GM12891 (cell line): ENCODE data around the gene RHOXF2.
"Not testable (repeated sequence)": the region's sequence is repeated elsewhere in the genome, so short reads cannot be mapped to it uniquely, and the experiment has no call there.

ENCODE experiments used
- DNase-seq: peaks from one replicate; pipeline ENCODE4 v3.0.0; 2011; ENCODE audit warnings: low spot score; ENCODE audit not compliant: insufficient read length
- FAIRE-seq: peaks from 2 replicates; lab custom pipeline; 2011; peaks lifted over from hg19 to GRCh38; lab: Jason Lieb, UNC
- PAX5 ChIP-seq: IDR thresholded peaks from 2 replicates; pipeline ENCODE4 v1.6.1; 2011; ENCODE audit warnings: low read length, moderate library complexity, mild to moderate bottlenecking; ENCODE audit not compliant: insufficient read depth, severe bottlenecking
- POLR2A ChIP-seq: IDR thresholded peaks from 2 replicates; pipeline ENCODE4 v1.6.1; 2011; ENCODE audit warnings: low read depth, low read length, control low read depth
- POLR2AphosphoS5 ChIP-seq: IDR thresholded peaks from 2 replicates; pipeline ENCODE4 v1.6.1; 2011; ENCODE audit warnings: low read depth, low read length, control low read depth
- POU2F2 ChIP-seq: IDR thresholded peaks from 2 replicates; pipeline ENCODE4 v1.6.1; 2011; ENCODE audit warnings: low read depth, mild to moderate bottlenecking, control low read depth, low read length, moderate library complexity
- SPI1 ChIP-seq: IDR thresholded peaks from 2 replicates; pipeline ENCODE4 v1.6.1; 2011; ENCODE audit warnings: low read depth, low read length, control low read depth
- TAF1 ChIP-seq: IDR thresholded peaks from 2 replicates; pipeline ENCODE4 v1.6.1; 2011; ENCODE audit warnings: low read depth, low read length, control low read depth

RHOXF2 gene

GRCh38 chrX:120144178-120144844 is 14.1 kb upstream of the RHOXF2 start:
- no peak for DNase-seq
- FAIRE-seq: no peak
- TF ChIP-seq TAF1: no peak
- no peak for TF ChIP-seq POU2F2
- no peak for TF ChIP-seq POLR2AphosphoS5
- no peak for TF ChIP-seq SPI1
- no peak for TF ChIP-seq POLR2A
- no peak for TF ChIP-seq PAX5

- TF ChIP-seq POU2F2: no peak
- TF ChIP-seq PAX5: no peak
- no peak for TF ChIP-seq POLR2A
- no peak for TF ChIP-seq POLR2AphosphoS5
- no peak for DNase-seq
- FAIRE-seq: no peak
Measured at GRCh38 chrX:120145295-120145925, 13.0 kb upstream of the RHOXF2 start.

DNA sequence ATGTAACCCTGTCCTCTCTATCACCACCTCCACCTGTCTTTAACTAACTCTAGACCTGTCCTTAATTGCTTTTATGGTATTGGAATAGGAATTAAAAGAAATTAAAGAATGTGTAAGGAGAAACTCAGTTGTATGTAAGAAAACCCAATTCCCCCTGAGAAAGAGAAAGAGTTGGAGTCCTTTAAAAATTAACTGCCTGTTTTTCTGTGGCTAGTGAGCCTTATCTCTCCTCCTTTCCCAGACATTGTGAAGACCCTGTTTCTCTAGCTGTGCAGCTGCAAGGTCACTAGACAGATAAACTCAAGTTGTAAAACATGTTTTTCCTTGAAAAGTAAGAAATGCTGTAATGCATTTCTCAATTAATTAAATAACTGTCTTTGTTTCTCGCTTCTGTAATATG is 12.1 kb upstream of the RHOXF2 start:
- FAIRE-seq: not testable (repeated sequence)

GRCh38 chrX:120147537-120147936 is 10.9 kb upstream of the RHOXF2 start:
- FAIRE-seq (no peak), DNase-seq (no peak)
- TF ChIP-seq TAF1: no peak

More for the DNA sequence above, 12.1 kb upstream of the RHOXF2 start:
- DNase-seq: not testable (repeated sequence)

GRCh38 chrX:120150109-120150744 is 8.2 kb upstream of the RHOXF2 start:
- not testable (repeated sequence) for DNase-seq
- peak; percentile 98 for FAIRE-seq

- FAIRE-seq, DNase-seq: not testable (repeated sequence)
Measured at GRCh38 chrX:120159086-120159485, 673 bp downstream of the RHOXF2 start.

DNA sequence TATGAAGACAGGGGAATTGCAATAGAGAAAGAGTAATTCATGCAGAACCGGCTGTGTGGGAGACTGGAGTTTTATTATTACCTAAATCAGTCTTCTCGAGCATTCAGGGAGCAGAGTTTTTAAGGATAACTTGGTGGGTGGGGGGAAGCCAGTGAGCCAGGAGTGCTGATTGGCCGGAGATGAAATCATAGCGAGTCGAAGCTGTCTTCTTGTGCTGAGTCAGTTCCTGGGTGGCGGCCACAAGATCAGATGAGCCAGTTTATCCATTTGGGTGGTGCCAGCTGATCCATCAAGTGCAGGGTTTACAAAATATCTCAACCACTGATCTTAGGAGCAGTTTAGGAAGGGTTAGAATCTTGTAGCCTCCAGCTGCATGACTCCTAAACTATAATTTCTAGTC is 34.8 kb downstream of the RHOXF2 start:
- not testable (repeated sequence) for FAIRE-seq, DNase-seq

DNA sequence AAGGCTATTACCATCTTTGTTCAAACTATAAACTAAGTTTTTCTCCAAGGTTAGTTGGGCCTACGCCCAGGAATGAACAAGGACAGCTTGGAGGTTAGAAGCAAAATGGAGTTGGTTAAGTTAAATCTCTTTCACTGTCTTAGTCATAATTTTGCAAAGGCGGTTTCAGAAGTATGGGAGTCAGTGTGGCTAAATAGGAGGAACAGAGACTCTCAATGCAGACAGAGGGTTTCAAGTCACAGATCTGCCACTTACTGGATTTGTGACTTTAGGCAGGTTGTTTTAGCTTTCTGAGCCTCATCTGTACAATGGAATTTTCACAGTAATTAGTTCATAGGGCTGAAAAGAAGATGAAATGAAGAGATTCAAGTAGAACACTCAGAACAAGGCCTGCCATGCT is 35.3 kb downstream of the RHOXF2 start:
- not testable (repeated sequence) for DNase-seq
- FAIRE-seq: peak; percentile 99

DNA sequence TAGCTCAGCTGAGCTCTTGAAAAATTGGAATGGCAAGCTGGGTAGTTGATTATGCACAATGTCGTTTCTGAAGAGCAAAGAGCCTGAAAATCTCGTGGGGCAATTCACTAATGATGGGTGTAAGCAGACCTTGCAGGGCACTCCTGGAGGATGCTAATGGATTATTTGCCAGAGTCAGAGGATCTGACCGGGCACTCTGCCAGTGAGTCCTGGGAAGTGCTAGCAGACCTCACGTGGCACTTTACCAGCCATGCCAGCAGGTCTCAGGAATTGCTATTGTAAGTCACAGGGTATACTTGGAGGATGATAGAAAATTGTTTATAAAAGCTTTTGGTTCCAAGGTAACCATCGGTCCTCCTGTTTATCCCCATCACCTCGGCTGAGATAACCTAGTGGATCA is 37.4 kb downstream of the RHOXF2 start:
- peak; percentile 85 for FAIRE-seq

DNA sequence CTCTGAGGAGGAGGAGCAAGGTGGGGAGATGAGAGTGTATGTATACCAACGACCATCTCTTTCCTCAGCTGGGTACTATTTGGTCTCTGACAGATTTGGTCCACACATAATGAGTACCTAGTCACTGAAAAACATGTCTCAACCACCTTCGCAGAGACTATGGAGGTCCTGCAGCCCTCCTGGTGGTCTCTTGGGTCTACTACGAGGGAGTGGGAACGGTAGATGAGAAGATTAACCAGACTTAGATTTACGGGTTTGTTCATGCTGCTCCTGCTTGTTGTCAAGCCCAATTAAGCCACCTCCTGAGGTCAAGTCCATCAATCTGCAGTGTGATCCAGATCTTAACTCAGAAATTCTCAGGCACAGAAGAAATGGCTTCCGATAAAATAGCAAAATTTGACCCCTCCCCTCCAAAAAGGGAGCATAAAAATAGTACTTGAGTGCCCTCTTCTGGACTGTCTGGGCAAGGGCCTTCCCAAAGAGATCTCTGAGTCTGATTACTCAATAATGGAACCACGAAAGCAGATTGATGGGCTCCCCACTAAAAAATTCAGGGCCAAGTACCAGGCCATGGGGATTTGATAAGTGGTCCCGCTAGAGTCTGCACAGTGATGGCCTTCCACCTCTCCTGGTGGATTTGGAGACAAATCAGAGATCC is 38.3 kb downstream of the RHOXF2 start:
- not testable (repeated sequence) for DNase-seq
- peak; percentile 99 for FAIRE-seq

More for the DNA sequence above, 37.4 kb downstream of the RHOXF2 start:
- DNase-seq: not testable (repeated sequence)

GRCh38 chrX:120200851-120201250 is 42.4 kb downstream of the RHOXF2 start:
- no peak for FAIRE-seq
- TF ChIP-seq POU2F2 (no peak), POLR2A (no peak), SPI1 (no peak), PAX5 (no peak), TAF1 (no peak), POLR2AphosphoS5 (no peak)

More at GRCh38 chrX:120200851-120201250, 42.4 kb downstream of the RHOXF2 start:
- no peak for DNase-seq
